Astrocyte (in vitro differentiated cells and primary cell): ENCODE results near the gene UBE2U. TPM values are rescaled to one million over a fixed set of nuclear protein-coding genes. Genes with fewer than 3 reads are reported as not detected.
"Not testable (repeated sequence)": the region's sequence is repeated elsewhere in the genome, so short reads cannot be mapped to it uniquely, and the experiment has no call there.

Experiments used
- DNase-seq: peaks from one replicate; pipeline ENCODE4 v3.0.0-alpha.2; 2010; ENCODE audit warnings: low read depth
- FAIRE-seq: peaks from 2 replicates; lab custom pipeline; 2011; peaks lifted over from hg19 to GRCh38; lab: Jason Lieb, UNC
- H2AFZ ChIP-seq: 2 replicates; pipeline ENCODE4 v1.6.0; 2012; ENCODE audit warnings: low read depth, low read length, inconsistent platforms
- H3K27ac ChIP-seq: 2 replicates; pipeline ENCODE4 v1.5.1; 2011; ENCODE audit warnings: low read depth, low read length, inconsistent platforms
- H3K27me3 ChIP-seq: 2 replicates; pipeline ENCODE4 v1.6.0; 2011; ENCODE audit warnings: low read length, inconsistent platforms; ENCODE audit not compliant: insufficient read depth
- H3K36me3 ChIP-seq: 2 replicates; pipeline ENCODE4 v1.5.1; 2011; ENCODE audit warnings: low read length, inconsistent platforms; ENCODE audit not compliant: insufficient read depth
- H3K4me1 ChIP-seq: 2 replicates; pipeline ENCODE4 v1.5.1; 2011; ENCODE audit warnings: low read length, inconsistent platforms; ENCODE audit not compliant: insufficient read depth
- H3K4me2 ChIP-seq: 2 replicates; pipeline ENCODE4 v1.6.0; 2012; ENCODE audit warnings: low read length, inconsistent platforms
- H3K4me3 ChIP-seq: 2 replicates; pipeline ENCODE4 v1.5.1; 2011; ENCODE audit warnings: low read depth, mild to moderate bottlenecking, low read length, inconsistent platforms; ENCODE audit not compliant: insufficient read depth
- H3K79me2 ChIP-seq: 2 replicates; pipeline ENCODE4 v1.6.0; 2012; ENCODE audit warnings: mild to moderate bottlenecking, low read length, inconsistent platforms; ENCODE audit not compliant: insufficient read depth
- H3K9ac ChIP-seq: 2 replicates; pipeline ENCODE4 v1.6.0; 2012; ENCODE audit warnings: mild to moderate bottlenecking, low read length, inconsistent platforms
- H3K9me3 ChIP-seq: 2 replicates; pipeline ENCODE4 v1.5.1; 2012; ENCODE audit warnings: low read depth, mild to moderate bottlenecking, low read length, inconsistent platforms; ENCODE audit not compliant: insufficient read depth
- H4K20me1 ChIP-seq: 2 replicates; pipeline ENCODE4 v1.6.0; 2012; ENCODE audit warnings: low read length, inconsistent platforms; ENCODE audit not compliant: insufficient read depth
- H3K27ac Mint-ChIP-seq: one replicate; pipeline ENCODE4 v1.8.0; 2021; ENCODE audit warnings: mild to moderate bottlenecking, mixed read lengths; ENCODE audit not compliant: unreplicated experiment
- H3K27me3 Mint-ChIP-seq: one replicate; pipeline ENCODE4 v1.8.0; 2021; ENCODE audit warnings: low read depth, mixed read lengths; ENCODE audit not compliant: unreplicated experiment
- H3K36me3 Mint-ChIP-seq: one replicate; pipeline ENCODE4 v1.8.0; 2021; ENCODE audit warnings: low read depth, mixed read lengths; ENCODE audit not compliant: unreplicated experiment
- H3K4me1 Mint-ChIP-seq: one replicate; pipeline ENCODE4 v1.8.0; 2021; ENCODE audit warnings: low read depth, mixed read lengths; ENCODE audit not compliant: unreplicated experiment
- H3K4me3 Mint-ChIP-seq: one replicate; pipeline ENCODE4 v1.8.0; 2021; ENCODE audit warnings: mild to moderate bottlenecking, moderate library complexity, mixed read lengths; ENCODE audit not compliant: unreplicated experiment
- H3K9me3 Mint-ChIP-seq: one replicate; pipeline ENCODE4 v1.8.0; 2021; ENCODE audit warnings: mild to moderate bottlenecking, mixed read lengths; ENCODE audit not compliant: unreplicated experiment
- EZH2 ChIP-seq: IDR thresholded peaks from 2 replicates; pipeline ENCODE4 v1.6.1; 2012; ENCODE audit warnings: mild to moderate bottlenecking, low read length, inconsistent platforms; ENCODE audit not compliant: insufficient read depth
- total RNA-seq: library from RNA; stranded (reverse); gene quantifications from 2 replicates; pipeline ENCODE4 v1.2.1, GENCODE V29; 2021
- TF ChIP-seq, protein P1 (sequence below): IDR thresholded peaks from 2 replicates; pipeline ENCODE4 v1.5.1; 2011; ENCODE audit warnings: low read depth, mild to moderate bottlenecking, inconsistent platforms, low read length, moderate library complexity; ENCODE audit not compliant: insufficient read depth

UBE2U gene
- total RNA-seq, 1 donor from 2014 or later = not detected

DNA sequence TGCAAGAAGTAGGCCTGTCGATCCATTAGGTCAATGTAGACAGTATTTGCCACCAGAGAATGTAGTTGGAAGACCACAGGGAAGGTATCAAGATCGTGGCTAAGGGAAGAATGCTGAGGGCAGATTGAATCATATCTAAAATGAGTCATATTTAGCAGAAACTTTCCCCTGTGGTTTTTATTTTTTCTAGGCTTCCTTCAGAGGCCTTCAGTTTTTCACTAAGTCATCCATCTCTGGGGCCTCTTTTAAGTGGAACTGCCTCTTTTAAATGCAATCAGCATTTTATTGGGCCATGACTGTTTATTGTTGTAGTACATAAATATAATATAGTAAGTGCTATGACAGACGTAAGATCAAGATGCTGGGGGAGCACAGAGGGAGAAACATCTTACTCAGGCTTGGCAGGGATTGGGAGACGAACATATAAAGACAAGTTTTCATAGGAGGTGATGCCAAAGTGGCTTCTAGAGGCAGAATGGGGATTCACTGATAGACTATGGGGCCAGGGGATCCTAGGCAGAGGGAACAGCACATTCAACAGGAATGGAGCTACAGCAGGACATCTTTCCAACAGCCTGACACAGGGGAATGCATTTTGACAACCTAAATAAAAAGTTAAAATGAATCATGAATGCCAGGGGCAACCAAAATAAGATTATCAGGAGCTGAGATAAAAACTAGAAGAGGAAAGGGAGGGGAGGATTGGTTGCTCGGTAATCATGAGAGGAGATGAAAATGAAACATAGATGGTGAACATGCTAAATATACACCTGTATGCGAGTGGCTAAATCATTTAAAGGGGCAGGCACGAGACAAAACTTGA is 20.1 kb downstream of the UBE2U start:
- H3K36me3 Mint-ChIP-seq = no peaks in the 10 kb centered on the region
- peak overlapping the region; percentile 95 for H3K27ac Mint-ChIP-seq
- Histone ChIP-seq H3K79me2 (no peaks in the 10 kb centered on the region), H3K27me3 (no peaks in the 10 kb centered on the region), H3K9ac (peak overlapping the region; percentile 69), H3K4me3 (no peak overlapping the region), H4K20me1 (no peaks in the 10 kb centered on the region), H3K36me3 (no peaks in the 10 kb centered on the region), H3K27ac (peak overlapping the region; percentile 91), H2AFZ (no peak overlapping the region), H3K4me2 (peak overlapping the region; percentile 42), H3K9me3 (no peaks in the 10 kb centered on the region), H3K4me1 (peaks cover 23% of the 10 kb centered on the region)
- DNase-seq (peak; percentile 94), FAIRE-seq (peak; percentile 96)
- H3K9me3 Mint-ChIP-seq = no peaks in the 10 kb centered on the region
- H3K4me3 Mint-ChIP-seq = no peak overlapping the region
- TF ChIP-seq EZH2 = no peak
- TF ChIP-seq, protein P1, sequence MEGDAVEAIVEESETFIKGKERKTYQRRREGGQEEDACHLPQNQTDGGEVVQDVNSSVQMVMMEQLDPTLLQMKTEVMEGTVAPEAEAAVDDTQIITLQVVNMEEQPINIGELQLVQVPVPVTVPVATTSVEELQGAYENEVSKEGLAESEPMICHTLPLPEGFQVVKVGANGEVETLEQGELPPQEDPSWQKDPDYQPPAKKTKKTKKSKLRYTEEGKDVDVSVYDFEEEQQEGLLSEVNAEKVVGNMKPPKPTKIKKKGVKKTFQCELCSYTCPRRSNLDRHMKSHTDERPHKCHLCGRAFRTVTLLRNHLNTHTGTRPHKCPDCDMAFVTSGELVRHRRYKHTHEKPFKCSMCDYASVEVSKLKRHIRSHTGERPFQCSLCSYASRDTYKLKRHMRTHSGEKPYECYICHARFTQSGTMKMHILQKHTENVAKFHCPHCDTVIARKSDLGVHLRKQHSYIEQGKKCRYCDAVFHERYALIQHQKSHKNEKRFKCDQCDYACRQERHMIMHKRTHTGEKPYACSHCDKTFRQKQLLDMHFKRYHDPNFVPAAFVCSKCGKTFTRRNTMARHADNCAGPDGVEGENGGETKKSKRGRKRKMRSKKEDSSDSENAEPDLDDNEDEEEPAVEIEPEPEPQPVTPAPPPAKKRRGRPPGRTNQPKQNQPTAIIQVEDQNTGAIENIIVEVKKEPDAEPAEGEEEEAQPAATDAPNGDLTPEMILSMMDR = no peak
- H3K4me1 Mint-ChIP-seq = peaks cover 21% of the 10 kb centered on the region
- peaks cover 2% of the 10 kb centered on the region for H3K27me3 Mint-ChIP-seq

DNA sequence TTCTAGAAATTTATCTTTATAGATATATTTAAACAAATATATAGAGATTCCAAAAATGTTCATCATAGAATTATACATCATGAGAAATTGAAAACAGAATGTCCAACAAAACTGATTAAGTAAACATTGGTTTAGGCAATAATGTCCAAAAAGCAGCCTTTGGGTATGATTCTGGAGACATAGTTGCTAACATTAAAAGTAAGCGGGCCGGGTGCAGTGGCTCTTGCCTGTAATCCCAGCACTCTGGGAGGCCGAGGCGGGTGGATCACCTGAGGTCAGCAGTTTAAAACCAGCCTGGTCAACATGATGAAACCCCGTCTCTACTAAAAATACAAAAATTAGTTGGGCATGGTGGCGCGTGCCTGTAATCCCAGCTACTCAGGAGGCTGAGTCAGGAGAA is 20.8 kb downstream of the UBE2U start:
- DNase-seq, FAIRE-seq, H3K27me3 ChIP-seq, H3K27me3 Mint-ChIP-seq, H3K79me2 ChIP-seq, H3K9me3 ChIP-seq, H3K36me3 ChIP-seq, H3K9me3 Mint-ChIP-seq, H3K4me3 ChIP-seq, H3K4me3 Mint-ChIP-seq, H3K9ac ChIP-seq, H3K36me3 Mint-ChIP-seq, H3K27ac Mint-ChIP-seq, H2AFZ ChIP-seq, H4K20me1 ChIP-seq: not testable (repeated sequence)
- peaks cover 21% of the 10 kb centered on the region for H3K4me1 Mint-ChIP-seq
- Histone ChIP-seq H3K4me2 (peak overlapping the region; percentile 42), H3K27ac (peak overlapping the region; percentile 91), H3K4me1 (peaks cover 23% of the 10 kb centered on the region)

DNA sequence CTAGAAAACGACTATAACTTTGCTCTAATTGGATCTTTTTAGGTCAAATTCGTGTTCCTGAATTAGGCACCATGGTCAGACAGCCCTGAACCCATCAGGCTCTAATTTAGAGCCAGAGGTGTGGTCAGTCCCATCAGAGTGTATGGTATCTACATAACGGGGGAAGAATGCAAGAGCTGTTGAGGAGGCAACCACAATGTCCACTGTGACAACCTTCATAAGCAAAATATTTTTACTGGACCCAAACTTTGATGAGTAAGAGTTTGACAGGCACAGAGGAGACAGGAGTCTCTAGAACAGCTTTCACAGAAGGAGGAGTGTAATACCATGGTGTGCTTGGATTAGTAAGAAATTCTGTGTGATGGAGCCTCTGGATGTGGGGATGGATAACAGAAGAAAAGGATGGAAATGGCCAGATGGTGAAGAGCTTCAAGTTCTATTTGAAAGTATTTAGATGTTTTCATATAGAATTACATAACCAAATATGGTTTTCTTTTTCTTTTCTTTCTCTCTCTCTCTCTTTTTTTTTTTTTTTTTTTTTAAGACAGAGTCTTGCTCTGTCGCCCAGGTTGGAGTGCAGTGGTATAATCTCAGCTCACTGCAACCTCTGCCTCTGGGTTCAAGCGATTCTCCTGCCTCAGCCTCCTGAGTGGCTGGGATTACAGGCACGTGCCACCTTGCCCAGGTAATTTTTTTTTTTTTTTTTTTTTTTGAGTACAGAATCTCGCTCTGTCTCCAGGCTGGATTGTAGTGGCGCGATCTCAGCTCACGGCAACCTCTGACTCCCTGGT is 24.9 kb downstream of the UBE2U start:
- no peak overlapping the region for H3K9ac ChIP-seq
- no peak overlapping the region for H3K27ac ChIP-seq
- no peak for TF ChIP-seq EZH2
- TF ChIP-seq, protein P1 = no peak
- H4K20me1 ChIP-seq = no peaks in the 10 kb centered on the region
- H3K9me3 ChIP-seq = no peaks in the 10 kb centered on the region
- Mint-ChIP-seq H3K9me3 (peaks cover 2% of the 10 kb centered on the region), H3K4me3 (no peak overlapping the region), H3K27ac (peak overlapping the region; percentile 30), H3K4me1 (peaks cover 15% of the 10 kb centered on the region), H3K27me3 (no peaks in the 10 kb centered on the region), H3K36me3 (no peaks in the 10 kb centered on the region)
- FAIRE-seq (peak; percentile 87), DNase-seq (peak; percentile 84)
- H3K4me3 ChIP-seq = no peak overlapping the region
- no peaks in the 10 kb centered on the region for H3K27me3 ChIP-seq
- peaks cover 15% of the 10 kb centered on the region for H3K4me1 ChIP-seq
- peak overlapping the region; percentile 43 for H3K4me2 ChIP-seq
- no peaks in the 10 kb centered on the region for H3K36me3 ChIP-seq
- H2AFZ ChIP-seq = no peak overlapping the region
- H3K79me2 ChIP-seq = no peaks in the 10 kb centered on the region
